Dermis microvascular lymphatic vessel endothelial cell (primary cell): ENCODE results near the gene SLC35D1. TPM values are rescaled to one million over a fixed set of nuclear protein-coding genes. Genes with fewer than 3 reads are reported as not detected.

Experiments used
- DNase-seq, 2 donors: peaks; one replicate each; pipeline versions ENCODE4 v3.0.0 to v3.0.0-alpha.2; 2010; ENCODE audit warnings: low read depth in 2 of 2
- total RNA-seq: library from RNA; depleted of rRNA; stranded (reverse); fragments of >200 nt; gene quantifications from 2 replicates; pipeline ENCODE4 v1.2.1, GENCODE V29; 2014

Gene SLC35D1
- total RNA-seq, 1 donor from 2014 or later: 3.6 TPM

DNA sequence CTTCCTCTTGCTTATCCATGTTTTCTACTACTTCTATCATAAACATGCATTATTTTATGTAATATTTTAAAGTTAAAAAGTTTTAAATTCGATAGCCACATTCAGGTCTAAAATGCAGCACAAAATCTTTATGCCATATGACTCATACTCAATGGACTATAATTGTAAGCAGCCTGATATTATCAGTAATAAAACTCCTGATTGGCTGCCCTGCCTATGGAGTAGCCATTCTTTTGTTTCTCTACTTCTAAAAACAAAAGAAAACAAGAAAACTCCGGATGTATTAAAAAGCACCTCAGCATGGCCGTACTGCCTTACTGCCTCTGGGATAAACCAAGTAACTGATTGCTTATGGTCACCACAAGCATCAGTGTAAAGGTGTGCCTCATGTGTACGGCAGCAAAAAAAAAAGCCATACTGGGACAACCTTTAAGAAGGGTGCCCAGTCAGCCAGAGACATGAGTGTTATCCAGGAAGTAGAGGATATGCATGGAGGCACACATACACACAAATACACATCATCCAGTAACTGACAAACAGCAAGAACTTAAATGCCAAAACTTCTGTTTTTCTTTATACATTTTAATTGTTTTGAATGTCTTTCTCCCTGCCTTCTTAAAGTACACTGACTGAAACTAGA is 9.2 kb downstream of the SLC35D1 start:
- peak in 1 of 2 donors; percentile 53 for DNase-seq

DNA sequence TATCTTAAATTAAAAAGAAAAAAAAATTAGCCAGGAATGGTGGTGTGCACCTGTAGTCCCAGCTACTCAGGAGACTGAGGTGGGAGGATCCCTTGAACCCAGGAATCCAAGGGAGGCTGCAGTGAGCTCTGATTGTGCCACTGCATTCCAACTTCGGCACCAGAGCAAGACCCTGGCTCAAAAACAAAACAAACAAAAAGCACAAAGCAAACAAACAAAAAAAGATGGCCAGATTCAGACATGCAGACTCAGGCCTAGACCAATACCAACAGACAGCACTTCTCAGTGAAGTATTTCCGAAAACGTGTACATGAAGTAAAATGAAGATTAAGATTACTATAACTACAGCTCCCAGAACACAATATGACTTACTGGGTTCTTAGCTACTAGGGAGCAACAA is 10.6 kb downstream of the SLC35D1 start:
- DNase-seq: no peak

DNA sequence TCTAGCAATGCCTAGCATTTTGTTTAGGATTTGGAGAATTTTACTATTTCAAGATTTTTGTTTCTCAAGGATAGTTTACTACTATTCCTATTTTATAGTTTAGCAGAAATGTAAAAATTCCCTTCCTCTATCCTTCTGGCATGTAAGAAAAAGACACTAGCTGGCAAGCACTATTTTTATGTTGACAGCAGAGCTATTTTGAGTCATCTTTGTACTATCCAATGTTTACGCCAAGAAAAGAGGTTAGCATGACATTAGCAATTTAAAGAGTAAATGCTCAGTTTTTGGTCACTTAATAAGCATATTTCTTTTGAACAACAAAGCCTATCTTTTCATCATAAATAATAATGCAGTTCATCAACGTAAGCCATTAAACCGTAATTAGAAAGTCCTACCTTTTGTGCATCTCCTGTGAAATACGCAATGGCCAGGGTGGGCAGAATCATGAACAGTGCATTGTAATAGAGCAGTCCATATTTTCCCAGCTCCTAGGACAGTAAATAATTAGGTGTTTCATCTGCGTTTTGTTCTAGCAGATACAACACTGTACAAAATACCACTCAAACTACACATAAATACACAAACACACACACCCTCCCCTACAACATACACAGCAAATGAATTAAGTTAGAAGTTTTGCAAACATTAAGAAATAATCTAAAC is 12.0 kb downstream of the SLC35D1 start:
- no peak for DNase-seq

DNA sequence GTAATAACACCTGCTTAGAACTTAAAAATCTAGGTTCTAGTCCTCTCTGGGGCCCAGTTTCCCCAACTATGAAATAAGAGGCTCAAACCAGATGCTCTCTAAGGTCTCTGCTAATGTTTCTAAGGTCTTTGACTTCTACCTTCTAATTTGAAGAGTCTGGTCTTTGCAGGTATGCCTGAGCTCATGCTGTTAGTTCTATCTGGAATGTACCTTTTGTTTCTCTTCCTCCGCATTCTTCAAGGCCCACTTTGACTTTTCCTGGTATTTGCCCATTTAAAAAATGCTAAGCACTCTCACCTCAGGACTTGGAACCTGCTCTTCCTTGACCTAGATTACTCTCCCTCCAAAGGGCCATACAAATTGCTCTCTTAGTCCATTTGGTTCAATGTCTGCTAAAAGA is 13.5 kb downstream of the SLC35D1 start:
- no peak for DNase-seq

DNA sequence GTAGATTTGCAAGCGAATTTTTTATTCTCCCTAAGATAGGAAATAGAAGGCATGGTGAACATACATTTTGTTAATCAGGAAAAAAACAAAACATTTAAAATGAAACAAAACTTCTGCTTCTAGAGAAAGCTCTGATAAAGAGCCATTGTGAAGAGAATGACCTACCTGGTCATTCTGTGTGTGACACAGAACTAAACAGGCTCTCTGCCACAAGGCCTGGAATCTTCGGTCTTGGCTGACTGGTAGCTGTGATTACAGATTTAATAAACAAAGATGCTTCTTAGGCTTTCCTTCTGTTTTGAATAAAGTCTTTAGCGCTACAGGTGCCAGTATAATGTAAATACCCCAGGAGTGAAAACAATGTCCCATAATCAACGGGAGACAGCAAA is 22.1 kb downstream of the SLC35D1 start:
- no peak for DNase-seq

DNA sequence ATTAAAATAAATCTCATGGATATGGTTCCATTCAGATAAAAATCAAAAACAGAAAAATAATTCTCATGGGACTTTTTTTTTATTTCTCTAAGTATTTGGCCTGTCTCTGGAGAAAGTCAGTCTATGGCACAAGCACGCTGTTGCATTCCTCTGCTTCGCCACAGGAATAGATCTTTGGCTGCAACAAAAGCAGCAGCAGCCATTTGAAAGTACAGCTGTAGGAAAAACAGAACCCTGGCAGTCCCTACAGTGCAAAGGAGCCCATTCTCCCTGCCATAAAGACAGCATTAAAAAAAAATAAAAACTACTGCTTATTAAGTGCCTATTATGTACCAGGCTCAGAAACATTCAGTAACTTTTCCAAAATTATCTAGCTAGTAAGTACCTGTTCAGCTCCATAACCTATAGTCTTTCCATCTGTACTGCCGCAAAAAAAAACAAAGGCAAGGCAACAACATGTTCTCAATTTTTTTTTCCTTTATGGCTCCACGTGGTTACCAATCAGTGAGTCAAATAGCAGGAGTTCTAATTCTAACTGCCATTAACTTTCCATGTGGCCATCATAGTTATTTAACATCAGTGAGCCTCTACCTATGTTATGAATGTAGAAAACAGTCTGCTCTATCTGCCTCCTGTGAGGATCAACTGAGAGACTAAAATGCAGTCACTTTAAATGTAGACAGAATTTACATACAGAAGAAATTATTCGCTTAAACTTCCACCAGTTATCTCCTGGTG is 22.7 kb downstream of the SLC35D1 start:
- no peak for DNase-seq

DNA sequence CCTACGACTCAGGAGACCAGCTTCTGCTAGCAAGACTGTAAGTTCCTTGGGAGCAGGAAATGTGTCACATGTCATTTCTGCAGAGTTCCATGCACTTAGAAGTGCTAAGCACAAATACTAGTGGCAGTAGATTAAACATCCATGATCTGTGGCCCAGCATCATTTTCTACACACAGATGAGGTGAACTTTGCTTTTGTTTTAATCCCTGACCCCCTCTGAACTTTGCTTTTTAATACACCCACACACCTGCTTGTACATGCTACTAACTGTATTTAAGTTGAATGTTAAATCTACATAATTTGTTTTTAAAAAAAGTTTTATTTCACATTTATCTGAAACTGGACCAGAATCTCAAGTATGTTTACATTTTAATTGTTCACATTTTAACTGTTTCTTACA is 24.5 kb downstream of the SLC35D1 start:
- DNase-seq: no peak

DNA sequence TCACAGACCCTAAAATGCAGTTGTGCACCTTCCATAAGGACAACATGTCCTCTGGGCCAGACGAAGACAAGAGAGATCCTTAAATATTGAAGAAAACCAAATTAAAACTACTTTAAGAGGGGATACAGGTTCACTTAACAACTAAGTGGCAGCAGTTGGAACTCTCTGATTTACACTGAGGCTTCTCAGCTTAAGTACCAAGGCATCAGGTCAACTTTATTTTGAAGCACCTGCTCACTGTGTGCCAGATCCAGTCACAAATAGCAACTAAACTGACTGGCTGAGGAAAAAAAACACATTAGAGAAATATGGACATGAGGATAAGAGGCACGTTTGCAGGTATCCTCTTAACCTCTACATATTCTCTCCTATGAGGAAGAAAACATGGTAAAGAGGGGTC is 33.2 kb downstream of the SLC35D1 start:
- no peak for DNase-seq

DNA sequence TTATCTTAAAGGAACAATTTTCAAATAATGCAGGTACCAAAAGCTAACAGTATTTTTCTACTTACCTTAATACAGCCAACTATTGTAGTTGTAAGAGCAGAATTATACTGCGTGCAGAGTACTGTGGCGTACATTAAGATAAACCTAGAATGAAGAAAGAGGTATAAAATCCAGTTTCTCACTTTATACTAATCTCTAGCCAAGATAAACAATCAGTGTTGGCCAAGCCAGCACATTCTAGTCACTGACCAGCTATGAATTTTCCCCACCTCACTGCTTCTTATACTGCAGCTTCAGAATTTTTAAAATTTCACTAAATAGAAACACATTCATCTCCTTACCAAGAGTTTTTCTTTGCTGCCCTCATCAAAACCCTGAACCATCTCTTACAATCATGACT is 33.6 kb downstream of the SLC35D1 start:
- peak; percentile 22 to 57 for DNase-seq

DNA sequence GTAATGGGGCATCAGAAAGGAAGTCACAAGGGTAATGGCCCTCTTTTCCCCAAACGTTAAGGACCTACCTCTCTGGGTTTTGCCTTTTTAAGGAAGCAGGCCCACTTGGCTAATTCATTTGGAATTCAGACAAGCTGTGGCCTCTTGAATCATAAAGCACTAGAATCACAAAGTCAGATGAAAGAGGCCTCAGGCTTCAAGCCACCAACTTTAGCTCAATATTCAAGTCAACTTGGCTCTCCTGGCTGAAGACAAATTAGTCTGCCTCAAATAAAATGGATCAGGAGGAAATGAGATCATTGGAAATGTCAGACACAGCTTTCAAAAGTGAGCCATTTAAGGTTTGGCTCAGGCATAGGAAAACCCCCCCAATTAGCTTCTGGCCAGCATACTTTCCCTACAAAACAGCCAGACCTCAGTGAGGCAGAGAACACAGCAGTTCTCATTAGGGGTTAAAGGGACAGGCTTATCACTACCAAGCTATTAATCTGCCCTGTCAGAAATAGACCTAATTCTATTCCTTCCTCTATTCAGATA is 34.3 kb downstream of the SLC35D1 start:
- peak; percentile 77 to 78 for DNase-seq

DNA sequence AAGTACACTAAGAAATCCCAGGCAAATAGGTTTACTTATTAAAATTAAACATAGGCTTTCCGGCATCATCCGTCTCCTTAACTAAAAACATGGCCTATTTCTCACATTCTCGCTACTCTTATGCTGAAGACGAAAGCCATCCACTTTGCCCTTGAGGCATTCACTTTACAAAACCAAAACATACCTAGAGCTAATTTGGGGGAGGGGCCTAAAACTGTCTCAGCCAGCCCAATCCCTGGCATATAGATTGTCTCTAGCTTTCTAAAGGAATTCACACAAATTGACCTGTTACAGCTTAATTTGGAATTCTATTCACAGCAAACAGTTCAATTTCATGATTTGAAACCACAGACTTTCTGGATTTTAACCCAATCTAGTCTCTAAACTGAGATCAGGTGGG is 34.8 kb downstream of the SLC35D1 start:
- no peak for DNase-seq

DNA sequence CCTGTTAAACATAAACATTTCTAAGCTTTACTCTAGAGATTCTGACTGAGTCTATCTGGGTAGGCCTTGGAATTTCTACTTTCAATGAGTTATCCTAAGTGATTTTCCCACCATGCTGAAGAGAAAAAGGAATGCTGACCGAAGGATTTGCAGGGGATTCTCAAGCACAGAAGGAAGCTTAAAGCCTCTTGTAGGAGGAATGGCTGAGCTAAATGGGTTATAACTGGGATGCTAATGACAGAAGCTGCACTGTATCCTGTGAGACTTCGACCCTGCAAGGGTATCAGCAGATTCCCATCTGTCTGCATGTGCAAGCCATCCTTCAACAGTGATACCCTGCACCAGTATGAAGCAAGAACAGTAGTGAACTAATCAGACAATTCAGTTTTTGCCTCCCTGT is 35.4 kb downstream of the SLC35D1 start:
- no peak for DNase-seq

DNA sequence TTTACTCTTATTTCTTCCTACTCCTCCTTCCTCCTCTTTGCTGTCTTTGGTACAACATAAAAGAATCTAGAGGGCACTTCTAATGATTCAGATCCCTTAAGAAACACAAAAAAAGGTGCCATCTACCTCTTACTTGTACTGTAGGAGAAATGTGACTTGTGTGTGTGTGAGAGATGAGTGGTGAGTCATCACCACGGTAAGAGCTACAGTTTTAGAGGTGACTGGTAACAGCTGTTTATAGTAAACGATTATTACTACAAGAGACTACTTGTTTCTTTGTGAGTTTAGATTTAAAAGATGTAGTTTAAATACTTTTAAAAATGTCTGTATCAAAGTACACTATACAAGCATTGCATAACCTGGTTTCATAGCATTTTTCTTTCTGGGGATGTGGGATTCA is 40.4 kb downstream of the SLC35D1 start:
- peak in 1 of 2 donors; percentile 14 for DNase-seq

DNA sequence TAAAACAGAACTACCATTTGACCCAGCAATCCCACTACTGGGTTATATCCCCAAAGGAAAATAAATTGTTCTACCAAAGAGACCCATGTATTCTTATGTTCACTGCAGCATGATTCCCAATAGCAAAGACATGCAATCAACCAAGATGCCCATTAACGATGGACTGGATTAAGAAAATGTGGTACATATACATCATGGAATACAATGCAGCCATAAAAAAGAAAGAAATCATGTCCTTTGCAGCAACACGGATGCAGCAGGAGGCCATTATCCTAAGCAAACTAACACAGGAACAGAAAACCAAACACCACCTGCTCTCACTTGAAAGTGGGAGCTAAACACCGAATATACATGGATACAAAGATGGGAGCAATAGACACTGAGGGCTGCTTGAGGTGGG is 44.2 kb downstream of the SLC35D1 start:
- DNase-seq: no peak

DNA sequence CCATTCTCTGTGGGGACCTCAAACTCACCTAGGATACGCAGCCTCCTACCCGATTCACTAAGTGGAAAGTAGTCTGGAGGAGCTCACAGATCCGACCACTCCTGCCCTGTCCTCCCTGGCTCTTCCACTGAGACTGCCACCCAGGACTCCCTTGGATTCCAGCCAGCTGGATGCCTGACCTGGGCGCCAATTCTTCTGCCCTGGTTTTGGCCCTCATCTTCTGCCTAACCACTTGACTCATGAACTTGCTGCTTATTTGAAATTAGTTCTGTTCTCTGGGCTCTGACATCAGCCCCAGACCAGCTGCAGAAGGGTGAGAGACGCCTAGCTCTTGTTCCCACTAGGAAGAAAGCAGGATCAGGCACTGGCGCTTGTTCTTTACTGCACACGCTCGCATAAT is 48.9 kb downstream of the SLC35D1 start:
- no peak for DNase-seq

DNA sequence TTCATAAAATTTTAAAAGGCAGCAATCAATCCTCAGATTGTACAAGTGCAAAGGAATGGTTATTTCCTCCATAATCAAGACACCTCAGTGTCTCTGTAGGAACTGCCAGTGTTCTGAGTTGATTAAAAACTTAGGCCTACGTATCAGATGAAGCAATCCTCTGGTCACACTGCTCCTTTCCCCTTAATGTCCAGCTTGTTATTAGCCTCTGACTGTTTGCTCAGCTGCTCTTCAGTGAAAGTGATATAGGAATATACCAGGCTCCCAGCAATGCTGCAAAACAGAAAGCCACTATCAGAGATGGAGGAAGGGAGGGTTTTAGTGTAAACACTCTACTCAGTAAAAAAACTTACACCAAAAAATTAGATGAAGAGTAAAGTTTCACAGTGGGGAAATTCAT is 49.8 kb downstream of the SLC35D1 start:
- no peak for DNase-seq

DNA sequence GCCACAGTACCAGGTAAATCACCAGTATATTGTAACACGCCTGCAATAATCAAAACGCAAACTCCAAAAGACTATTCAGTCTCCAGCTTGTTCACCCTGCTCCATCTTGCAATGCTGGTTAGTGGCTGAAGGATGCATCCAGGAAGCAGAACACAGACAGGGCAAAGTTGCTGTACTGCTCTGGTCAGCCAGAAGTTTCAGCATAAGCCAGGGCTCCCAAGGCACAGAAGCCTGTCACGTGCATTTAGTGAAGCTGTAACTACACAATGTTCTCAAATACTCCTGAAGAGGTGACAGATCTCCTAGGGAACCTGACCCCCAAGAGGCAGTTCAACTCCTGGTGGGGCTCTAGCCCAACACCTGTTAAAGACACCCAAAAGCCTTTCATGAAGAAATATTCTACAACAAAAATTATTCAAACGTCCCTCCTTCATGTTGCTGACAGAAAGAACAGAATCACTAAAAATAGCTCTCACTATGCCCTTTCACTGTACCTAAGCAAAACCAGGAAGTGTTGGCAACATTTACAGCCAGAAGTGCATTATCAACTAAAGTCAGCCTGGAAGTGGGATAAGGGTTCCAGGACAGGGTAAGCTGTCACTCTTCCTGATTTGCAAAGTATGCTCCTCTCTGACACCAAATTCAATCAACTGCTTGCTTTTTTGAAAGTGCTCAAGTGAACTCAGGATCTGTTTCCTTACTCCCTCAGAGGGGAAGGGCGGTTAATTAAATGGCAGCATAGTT is 52.1 kb downstream of the SLC35D1 start:
- no peak for DNase-seq

DNA sequence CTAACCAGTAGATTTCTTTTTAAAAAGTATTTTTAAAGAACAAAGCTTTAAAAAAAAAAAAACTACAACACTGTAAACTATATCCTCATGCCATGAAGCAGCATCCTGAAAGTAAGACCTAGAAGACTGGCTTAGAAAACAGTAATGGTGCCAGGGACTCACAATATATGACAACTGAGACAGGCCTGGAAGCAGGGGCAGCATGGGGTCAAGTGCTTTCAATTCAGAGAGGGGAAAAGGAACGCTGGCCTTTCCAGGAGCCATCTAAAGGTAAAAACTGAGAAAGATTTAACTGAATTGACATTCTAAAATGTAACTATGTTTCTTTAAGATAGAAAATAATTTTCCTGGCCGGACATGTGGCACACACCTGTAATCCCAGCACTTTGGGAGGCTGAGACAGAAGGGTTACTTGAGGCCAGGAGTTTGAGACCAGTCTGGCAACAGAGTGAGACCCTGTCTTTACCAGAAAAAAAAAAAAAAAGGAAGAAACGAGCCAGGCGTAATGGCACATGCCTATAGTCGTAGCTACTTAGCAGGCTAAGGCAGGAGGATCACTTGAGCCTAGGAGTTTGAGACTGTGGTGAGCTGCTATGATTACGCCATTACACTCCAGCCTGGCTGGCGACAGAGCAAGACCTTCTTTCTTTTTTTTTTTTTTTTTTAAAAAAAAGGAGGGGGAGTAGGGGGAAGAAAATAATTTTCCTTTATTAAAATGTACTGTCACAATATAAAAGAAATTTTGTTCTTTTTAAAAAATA is 54.1 kb downstream of the SLC35D1 start:
- no peak for DNase-seq

DNA sequence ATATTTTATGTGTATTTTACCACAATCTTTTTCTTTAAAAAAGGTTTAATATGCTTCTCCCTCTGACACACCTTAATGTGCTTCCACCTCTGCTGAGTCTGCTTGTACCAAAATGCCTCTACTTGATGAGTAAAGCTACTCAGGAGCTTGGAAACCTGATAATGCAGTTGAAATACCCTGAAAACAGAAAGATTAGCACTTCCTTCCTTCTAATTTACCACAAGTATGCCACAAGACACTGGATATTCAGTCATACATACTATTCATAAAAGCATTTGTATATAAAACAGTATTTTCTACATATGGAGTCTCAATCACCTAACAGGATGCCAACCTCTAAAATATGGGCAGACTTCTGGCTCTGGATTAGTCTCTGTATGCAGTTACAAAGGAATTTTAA is 55.0 kb downstream of the SLC35D1 start:
- no peak for DNase-seq

DNA sequence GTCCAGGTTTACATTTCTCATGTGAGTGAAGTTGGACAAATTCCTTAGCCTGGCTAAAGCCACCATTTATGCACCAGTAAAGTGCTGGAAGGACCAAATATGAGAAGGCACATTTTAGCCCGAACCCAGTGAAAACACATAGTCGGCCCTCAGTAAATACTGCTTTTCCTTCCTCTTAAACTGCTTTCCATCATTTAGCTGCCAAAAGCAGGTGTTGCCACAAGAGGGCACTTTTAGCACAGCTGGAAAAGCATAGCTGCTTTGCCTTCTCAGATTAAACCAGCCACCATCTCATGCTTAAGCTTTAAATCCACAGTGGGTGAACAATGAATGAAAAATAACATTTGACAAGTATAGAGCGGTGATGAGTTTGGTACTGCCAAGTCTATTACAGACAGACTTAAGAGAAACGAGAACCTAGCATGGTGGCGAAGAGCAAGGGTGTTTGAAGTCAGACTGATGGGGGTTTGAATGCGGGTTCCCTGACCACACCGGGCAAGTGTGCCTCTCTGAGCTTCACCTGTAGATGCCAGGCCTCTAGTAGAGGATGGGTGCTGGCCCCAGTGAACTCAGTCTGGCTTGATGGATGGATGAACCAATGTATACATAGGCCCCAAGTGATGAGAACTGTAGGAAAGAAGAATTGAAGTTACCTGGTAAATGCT is 57.8 kb downstream of the SLC35D1 start:
- DNase-seq: peak; percentile 70 to 75

DNA sequence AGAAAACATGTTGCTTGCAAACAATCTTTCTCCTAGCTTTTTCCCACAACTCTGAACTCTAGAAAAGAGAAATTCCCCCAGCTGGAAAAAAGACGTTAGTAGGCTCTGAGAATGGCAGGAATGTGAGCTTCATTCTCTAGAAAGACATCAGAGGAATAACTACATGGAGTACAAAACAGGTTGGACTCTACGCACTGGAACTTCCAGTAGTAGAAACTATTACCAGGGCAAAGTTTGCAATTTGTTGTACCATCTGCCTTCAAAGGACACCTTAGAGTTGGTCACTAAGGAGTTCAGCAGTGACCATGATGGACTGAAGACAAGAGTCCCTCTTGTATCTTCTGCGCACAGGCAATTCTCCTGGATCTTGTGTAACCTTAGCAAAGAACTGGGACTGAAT is 60.9 kb downstream of the SLC35D1 start:
- DNase-seq: no peak
